ENCODE data around the gene RBP5.

Gene RBP5

GRCh38 chr12:7127916-7128626 lies 618 bp downstream of the RBP5 start:
- TF ChIP-seq EZH2phosphoT487 (IDR thresholded peaks at IDR 0.05; ENCODE audit: low read depth): no peak
- no peak for TF ChIP-seq CTCF (IDR thresholded peaks at IDR 0.05; ENCODE audit: low read depth, low read length)
- Histone ChIP-seq H3K9me3 (ENCODE audit: insufficient read depth, low read length) (no peaks in the 10 kb centered on the region), H4K20me1 (ENCODE audit: insufficient read depth, low read length) (no peaks in the 10 kb centered on the region), H3K9ac (ENCODE audit: low read length) (no peak overlapping the region), H3K79me2 (ENCODE audit: low read length) (no peaks in the 10 kb centered on the region), H3K27ac (ENCODE audit: low read length) (no peak overlapping the region), H3K36me3 (replicated peaks; ENCODE audit: low read depth, low read length) (no peaks in the 10 kb centered on the region), H3K4me2 (ENCODE audit: low read length) (no peak overlapping the region), H3K27me3 (ENCODE audit: low read depth, low read length) (peaks cover 7% of the 10 kb centered on the region), H3K4me1 (ENCODE audit: low read length) (peaks cover 9% of the 10 kb centered on the region; the same call in 1 of the 2 replicates), H3K4me3 (ENCODE audit: low read length) (no peak overlapping the region), H2AFZ (ENCODE audit: low read depth, low read length) (no peak overlapping the region)

GRCh38 chr12:7125632-7126227 lies 3.0 kb downstream of the RBP5 start:
- Histone ChIP-seq H3K27ac (ENCODE audit: low read length) (no peak overlapping the region), H3K36me3 (replicated peaks; ENCODE audit: low read depth, low read length) (no peaks in the 10 kb centered on the region), H3K9me3 (ENCODE audit: insufficient read depth, low read length) (no peaks in the 10 kb centered on the region), H3K27me3 (ENCODE audit: low read depth, low read length) (peaks cover under 1% of the 10 kb centered on the region; the same call in 1 of the 2 replicates), H3K79me2 (ENCODE audit: low read length) (no peaks in the 10 kb centered on the region), H3K4me1 (ENCODE audit: low read length) (peaks cover 3% of the 10 kb centered on the region; the same call in 1 of the 2 replicates), H2AFZ (ENCODE audit: low read depth, low read length) (no peak overlapping the region), H3K4me3 (ENCODE audit: low read length) (no peak overlapping the region), H4K20me1 (ENCODE audit: insufficient read depth, low read length) (no peaks in the 10 kb centered on the region), H3K9ac (ENCODE audit: low read length) (no peak overlapping the region), H3K4me2 (ENCODE audit: low read length) (no peak overlapping the region)
- TF ChIP-seq CTCF (IDR thresholded peaks at IDR 0.05; ENCODE audit: low read depth, low read length) (no peak), EZH2phosphoT487 (IDR thresholded peaks at IDR 0.05; ENCODE audit: low read depth) (no peak)

GRCh38 chr12:7123806-7124522 lies 4.7 kb downstream of the RBP5 start:
- no peak overlapping the region for H3K9ac ChIP-seq (ENCODE audit: low read length)
- no peaks in the 10 kb centered on the region for H3K27me3 ChIP-seq (ENCODE audit: low read depth, low read length)
- TF ChIP-seq EZH2phosphoT487 (IDR thresholded peaks at IDR 0.05; ENCODE audit: low read depth) (no peak), CTCF (IDR thresholded peaks at IDR 0.05; ENCODE audit: low read depth, low read length) (no peak)
- H3K9me3 ChIP-seq (ENCODE audit: insufficient read depth, low read length): no peaks in the 10 kb centered on the region
- no peaks in the 10 kb centered on the region for H3K79me2 ChIP-seq (ENCODE audit: low read length)
- no peak overlapping the region for H2AFZ ChIP-seq (ENCODE audit: low read depth, low read length)
- no peaks in the 10 kb centered on the region for H3K36me3 ChIP-seq (replicated peaks; ENCODE audit: low read depth, low read length)
- H3K27ac ChIP-seq (ENCODE audit: low read length): no peak overlapping the region
- H4K20me1 ChIP-seq (ENCODE audit: insufficient read depth, low read length): no peaks in the 10 kb centered on the region
- H3K4me2 ChIP-seq (ENCODE audit: low read length): no peak overlapping the region
- no peak overlapping the region for H3K4me3 ChIP-seq (ENCODE audit: low read length)
- no peaks in the 10 kb centered on the region for H3K4me1 ChIP-seq (ENCODE audit: low read length)
